HEK293 (cell line): ENCODE results near the gene AMER2.
A peak's percentile ranks its signal among the peaks of the same experiment; 100 is the strongest.
"Not testable (repeated sequence)": the region's sequence is repeated elsewhere in the genome, so short reads cannot be mapped to it uniquely, and the experiment has no call there.

ENCODE experiments used
- CTCF ChIA-PET: fragments of 350-600 bp; formaldehyde crosslinking; extraction: SDS; loops from one replicate; lab custom pipeline; 2021; ENCODE audit warnings: antibody characterized with exemption; lab: Yijun Ruan, JAX
- POLR2A ChIA-PET: fragments of 300-600 bp; formaldehyde crosslinking; extraction: SDS; loops from one replicate; lab custom pipeline; 2020; ENCODE audit warnings: antibody characterized with exemption, inconsistent platforms; lab: Yijun Ruan, JAX
- H3K27ac ChIP-seq: fragments of 200-500 bp; sonication (Bioruptor generic); 2 replicates; pipeline ENCODE4 v1.5.1; 2014; ENCODE audit warnings: low read depth, low read length, control low read depth, inconsistent platforms; ENCODE audit errors: extremely low read depth
- H3K36me3 ChIP-seq, 2 experiments: fragments of 200-500 bp in 1 of 2; sonication (Bioruptor generic) in 1 of 2; 1 replicate in 1 of 2; 2 replicates in 1 of 2; pipeline ENCODE4 v1.5.1; 2014 to 2017; ENCODE audit warnings: inconsistent platforms in 2 of 2, low read length in 2 of 2; ENCODE audit not compliant: control insufficient read depth in 2 of 2, insufficient read depth in 1 of 2
- H3K4me1 ChIP-seq: fragments of 200-500 bp; sonication (Bioruptor generic); 2 replicates; pipeline ENCODE4 v1.5.1; 2014; ENCODE audit warnings: mild to moderate bottlenecking, low read length, inconsistent platforms; ENCODE audit not compliant: control insufficient read depth, insufficient read depth
- H3K4me3 ChIP-seq: 2 replicates; pipeline ENCODE4 v1.5.1; 2011; ENCODE audit warnings: low read depth, mild to moderate bottlenecking, control low read depth, low read length, moderate library complexity
- H3K9me3 ChIP-seq: fragments of 200-500 bp; sonication (Bioruptor generic); 2 replicates; pipeline ENCODE4 v1.5.1; 2014; ENCODE audit warnings: low read depth, low read length, inconsistent platforms; ENCODE audit not compliant: control insufficient read depth, insufficient read depth
- MYNN ChIP-seq: fragments of 450-650 bp; formaldehyde crosslinking; IDR thresholded peaks from 2 replicates; pipeline ENCODE4 v1.5.1; 2016; ENCODE audit warnings: missing biosample characterization, missing genetic modification characterization, borderline replicate concordance
- SP3 ChIP-seq: fragments of 450-650 bp; formaldehyde crosslinking; IDR thresholded peaks from 2 replicates; pipeline ENCODE4 v1.5.1; 2016; ENCODE audit warnings: missing biosample characterization, missing genetic modification characterization
- ZFP3 ChIP-seq: fragments of 450-650 bp; formaldehyde crosslinking; IDR thresholded peaks from 2 replicates; pipeline ENCODE4 v1.5.1; 2016; ENCODE audit warnings: low read depth, missing biosample characterization, missing genetic modification characterization
- ZNF155 ChIP-seq: fragments of 450-650 bp; formaldehyde crosslinking; IDR thresholded peaks from 2 replicates; pipeline ENCODE4 v1.5.1; 2016; ENCODE audit warnings: missing biosample characterization, missing genetic modification characterization
- ZNF274 ChIP-seq, 2 experiments: fragments of 200-500 bp in 1 of 2; fragments of 450-650 bp in 1 of 2; sonication (Bioruptor generic) in 1 of 2; formaldehyde crosslinking in 1 of 2; IDR thresholded peaks; 2 replicates each; pipeline versions ENCODE4 v1.5.1 to v1.6.1; 2014 to 2016; ENCODE audit warnings: borderline replicate concordance in 1 of 2, inconsistent platforms in 1 of 2, low read length in 1 of 2, missing biosample characterization in 1 of 2, missing genetic modification characterization in 1 of 2
- ZNF623 ChIP-seq: fragments of 450-650 bp; formaldehyde crosslinking; IDR thresholded peaks from 2 replicates; pipeline ENCODE4 v1.5.1; 2016; ENCODE audit warnings: missing biosample characterization, missing genetic modification characterization
- ZNF707 ChIP-seq: fragments of 450-650 bp; formaldehyde crosslinking; IDR thresholded peaks from 2 replicates; pipeline ENCODE4 v1.5.1; 2016; ENCODE audit warnings: missing biosample characterization, missing genetic modification characterization
- ZNF792 ChIP-seq: fragments of 450-650 bp; formaldehyde crosslinking; IDR thresholded peaks from 2 replicates; pipeline ENCODE4 v1.5.1; 2016; ENCODE audit warnings: missing biosample characterization, missing genetic modification characterization
- TF ChIP-seq, protein P1 (sequence below): fragments of 450-650 bp; formaldehyde crosslinking; IDR thresholded peaks from 2 replicates; pipeline ENCODE4 v1.5.1; 2016; ENCODE audit warnings: missing biosample characterization, missing genetic modification characterization
- TF ChIP-seq, protein P2 (sequence below): fragments of 450-650 bp; formaldehyde crosslinking; optimal IDR thresholded peaks from 2 replicates; pipeline ENCODE3; 2016; ENCODE audit warnings: missing biosample characterization, mild to moderate bottlenecking, missing genetic modification characterization
- TF ChIP-seq, protein P3 (sequence below): fragments of 450-650 bp; formaldehyde crosslinking; IDR thresholded peaks from 2 replicates; pipeline ENCODE4 v1.5.1; 2016; ENCODE audit warnings: missing biosample characterization, missing genetic modification characterization, borderline replicate concordance

AMER2 gene

DNA sequence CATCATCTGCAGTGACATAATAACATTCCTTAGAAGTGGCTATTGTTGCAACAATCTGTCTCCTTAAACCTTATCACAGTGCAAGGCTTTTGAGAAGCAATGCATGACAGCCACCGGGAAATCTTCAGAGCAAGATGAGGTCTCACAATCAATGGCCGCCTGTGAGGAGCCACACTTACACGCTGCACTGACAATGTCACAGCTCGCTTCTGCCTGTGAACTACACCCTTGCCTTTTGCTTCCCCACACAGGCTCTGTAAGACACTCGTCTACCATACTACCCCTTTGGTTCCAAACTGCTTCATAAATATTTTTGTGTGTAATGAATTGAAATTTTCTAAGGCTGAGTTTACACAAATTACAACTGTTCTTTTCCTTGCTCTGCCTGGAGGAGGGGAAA is 6.9 kb downstream of the AMER2 start:
- POLR2A ChIA-PET; CTCF ChIA-PET; H3K4me3 ChIP-seq; H3K4me1 ChIP-seq; H3K9me3 ChIP-seq; H3K36me3 ChIP-seq; H3K27ac ChIP-seq; TF ChIP-seq ZNF274 (IDR thresholded peaks at IDR 0.05; ENCODE audit: low read length): not testable (repeated sequence)
- TF ChIP-seq ZNF274 (tag by site-specific recombination; IDR thresholded peaks at IDR 0.05; ENCODE audit: borderline replicate concordance): peak; percentile 40; the same call in 1 of the 2 replicates

DNA sequence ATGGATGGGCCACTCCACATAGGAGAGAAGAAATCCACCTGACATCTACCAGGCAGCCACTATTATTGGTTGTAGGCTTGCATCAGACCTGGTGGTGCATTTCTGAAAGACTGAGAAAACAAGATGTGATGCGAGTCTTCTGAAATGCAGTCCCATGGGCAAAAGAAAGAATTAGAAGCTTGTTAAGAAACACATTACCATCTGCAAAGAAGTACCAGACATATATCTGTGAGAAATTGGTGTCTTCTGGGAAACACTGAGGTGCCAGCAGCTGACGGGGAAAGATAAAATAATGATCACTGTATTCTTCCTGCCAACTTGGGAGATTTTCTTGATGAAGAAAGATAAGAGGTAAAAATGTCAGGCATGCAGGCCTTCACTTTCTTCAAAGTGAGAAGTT is 14.4 kb downstream of the AMER2 start:
- TF ChIP-seq, protein P1, sequence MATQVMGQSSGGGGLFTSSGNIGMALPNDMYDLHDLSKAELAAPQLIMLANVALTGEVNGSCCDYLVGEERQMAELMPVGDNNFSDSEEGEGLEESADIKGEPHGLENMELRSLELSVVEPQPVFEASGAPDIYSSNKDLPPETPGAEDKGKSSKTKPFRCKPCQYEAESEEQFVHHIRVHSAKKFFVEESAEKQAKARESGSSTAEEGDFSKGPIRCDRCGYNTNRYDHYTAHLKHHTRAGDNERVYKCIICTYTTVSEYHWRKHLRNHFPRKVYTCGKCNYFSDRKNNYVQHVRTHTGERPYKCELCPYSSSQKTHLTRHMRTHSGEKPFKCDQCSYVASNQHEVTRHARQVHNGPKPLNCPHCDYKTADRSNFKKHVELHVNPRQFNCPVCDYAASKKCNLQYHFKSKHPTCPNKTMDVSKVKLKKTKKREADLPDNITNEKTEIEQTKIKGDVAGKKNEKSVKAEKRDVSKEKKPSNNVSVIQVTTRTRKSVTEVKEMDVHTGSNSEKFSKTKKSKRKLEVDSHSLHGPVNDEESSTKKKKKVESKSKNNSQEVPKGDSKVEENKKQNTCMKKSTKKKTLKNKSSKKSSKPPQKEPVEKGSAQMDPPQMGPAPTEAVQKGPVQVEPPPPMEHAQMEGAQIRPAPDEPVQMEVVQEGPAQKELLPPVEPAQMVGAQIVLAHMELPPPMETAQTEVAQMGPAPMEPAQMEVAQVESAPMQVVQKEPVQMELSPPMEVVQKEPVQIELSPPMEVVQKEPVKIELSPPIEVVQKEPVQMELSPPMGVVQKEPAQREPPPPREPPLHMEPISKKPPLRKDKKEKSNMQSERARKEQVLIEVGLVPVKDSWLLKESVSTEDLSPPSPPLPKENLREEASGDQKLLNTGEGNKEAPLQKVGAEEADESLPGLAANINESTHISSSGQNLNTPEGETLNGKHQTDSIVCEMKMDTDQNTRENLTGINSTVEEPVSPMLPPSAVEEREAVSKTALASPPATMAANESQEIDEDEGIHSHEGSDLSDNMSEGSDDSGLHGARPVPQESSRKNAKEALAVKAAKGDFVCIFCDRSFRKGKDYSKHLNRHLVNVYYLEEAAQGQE (tag by site-specific recombination): no peak
- TF ChIP-seq ZFP3 (tag by site-specific recombination) (no peak), ZNF792 (tag by site-specific recombination) (no peak), ZNF623 (no peak)
- TF ChIP-seq, all 188 proteins: peak for 0
- no peak overlapping the region for H3K27ac ChIP-seq
- H3K9me3 ChIP-seq: no peaks in the 10 kb centered on the region
- no peak overlapping the region for H3K4me3 ChIP-seq
- POLR2A ChIA-PET: no interaction called here
- CTCF ChIA-PET: no interaction called here
- H3K36me3 ChIP-seq: no peaks in the 10 kb centered on the region
- no peaks in the 10 kb centered on the region for H3K4me1 ChIP-seq

DNA sequence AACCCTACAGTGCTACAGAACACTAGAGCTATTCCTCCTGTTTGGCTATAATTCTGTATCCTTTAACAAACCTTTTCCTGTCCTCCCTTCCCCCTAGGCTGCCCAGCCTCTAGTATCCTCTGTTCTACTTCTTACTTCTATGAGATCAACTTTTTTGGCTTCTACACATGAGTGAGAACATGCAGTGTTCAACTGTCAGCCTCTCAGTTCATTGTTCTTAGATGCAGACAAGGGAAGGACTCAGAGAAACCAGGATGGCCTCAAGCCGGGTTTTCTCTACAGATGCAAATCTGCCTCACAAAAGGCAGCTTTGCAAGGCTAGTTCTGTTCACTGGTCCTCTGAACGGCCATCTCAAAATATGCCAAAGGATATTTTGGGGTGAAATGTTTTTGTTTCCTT is 18.4 kb downstream of the AMER2 start:
- no peaks in the 10 kb centered on the region for H3K4me1 ChIP-seq
- CTCF ChIA-PET: interaction anchor here (0.6 kb wide), 1 partner anchor 18 kb away, joined by 3 read pairs; the partner anchor contains the start of gene AMER2
- H3K36me3 ChIP-seq: no peaks in the 10 kb centered on the region
- no peaks in the 10 kb centered on the region for H3K9me3 ChIP-seq
- no peak for TF ChIP-seq SP3 (tag by site-specific recombination)
- TF ChIP-seq, protein P2, sequence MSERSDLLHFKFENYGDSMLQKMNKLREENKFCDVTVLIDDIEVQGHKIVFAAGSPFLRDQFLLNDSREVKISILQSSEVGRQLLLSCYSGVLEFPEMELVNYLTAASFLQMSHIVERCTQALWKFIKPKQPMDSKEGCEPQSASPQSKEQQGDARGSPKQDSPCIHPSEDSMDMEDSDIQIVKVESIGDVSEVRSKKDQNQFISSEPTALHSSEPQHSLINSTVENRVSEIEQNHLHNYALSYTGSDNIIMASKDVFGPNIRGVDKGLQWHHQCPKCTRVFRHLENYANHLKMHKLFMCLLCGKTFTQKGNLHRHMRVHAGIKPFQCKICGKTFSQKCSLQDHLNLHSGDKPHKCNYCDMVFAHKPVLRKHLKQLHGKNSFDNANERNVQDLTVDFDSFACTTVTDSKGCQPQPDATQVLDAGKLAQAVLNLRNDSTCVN: no peak
- TF ChIP-seq MYNN: no peak
- TF ChIP-seq ZNF155 (tag by site-specific recombination): no peak
- TF ChIP-seq, protein P3, sequence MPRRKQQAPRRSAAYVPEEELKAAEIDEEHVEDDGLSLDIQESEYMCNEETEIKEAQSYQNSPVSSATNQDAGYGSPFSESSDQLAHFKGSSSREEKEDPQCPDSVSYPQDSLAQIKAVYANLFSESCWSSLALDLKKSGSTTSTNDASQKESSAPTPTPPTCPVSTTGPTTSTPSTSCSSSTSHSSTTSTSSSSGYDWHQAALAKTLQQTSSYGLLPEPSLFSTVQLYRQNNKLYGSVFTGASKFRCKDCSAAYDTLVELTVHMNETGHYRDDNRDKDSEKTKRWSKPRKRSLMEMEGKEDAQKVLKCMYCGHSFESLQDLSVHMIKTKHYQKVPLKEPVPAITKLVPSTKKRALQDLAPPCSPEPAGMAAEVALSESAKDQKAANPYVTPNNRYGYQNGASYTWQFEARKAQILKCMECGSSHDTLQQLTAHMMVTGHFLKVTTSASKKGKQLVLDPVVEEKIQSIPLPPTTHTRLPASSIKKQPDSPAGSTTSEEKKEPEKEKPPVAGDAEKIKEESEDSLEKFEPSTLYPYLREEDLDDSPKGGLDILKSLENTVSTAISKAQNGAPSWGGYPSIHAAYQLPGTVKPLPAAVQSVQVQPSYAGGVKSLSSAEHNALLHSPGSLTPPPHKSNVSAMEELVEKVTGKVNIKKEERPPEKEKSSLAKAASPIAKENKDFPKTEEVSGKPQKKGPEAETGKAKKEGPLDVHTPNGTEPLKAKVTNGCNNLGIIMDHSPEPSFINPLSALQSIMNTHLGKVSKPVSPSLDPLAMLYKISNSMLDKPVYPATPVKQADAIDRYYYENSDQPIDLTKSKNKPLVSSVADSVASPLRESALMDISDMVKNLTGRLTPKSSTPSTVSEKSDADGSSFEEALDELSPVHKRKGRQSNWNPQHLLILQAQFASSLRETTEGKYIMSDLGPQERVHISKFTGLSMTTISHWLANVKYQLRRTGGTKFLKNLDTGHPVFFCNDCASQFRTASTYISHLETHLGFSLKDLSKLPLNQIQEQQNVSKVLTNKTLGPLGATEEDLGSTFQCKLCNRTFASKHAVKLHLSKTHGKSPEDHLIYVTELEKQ (tag by site-specific recombination): no peak
- TF ChIP-seq ZNF707 (tag by site-specific recombination): no peak
- no peak overlapping the region for H3K4me3 ChIP-seq
- POLR2A ChIA-PET: no interaction called here
- no peak overlapping the region for H3K27ac ChIP-seq
